ENCODE measurements around the gene SGCA.

The SGCA gene

GRCh38 chr17:50149417-50150353 is 16.1 kb upstream of the SGCA start:
- DNase-seq, result peak; percentile 40 to 56

- DNase-seq, result no peak
Observed at GRCh38 chr17:50150354-50151040, 15.3 kb upstream of the SGCA start, which contains the start of gene PPP1R9B. TSS of gene PPP1R9B (minus strand) at chr17:50150677. CDS start at chr17:50150513, 164 bp downstream.

- DNase-seq, result peak; percentile 82 to 89
Observed at GRCh38 chr17:50151041-50151936, 14.5 kb upstream of the SGCA start.

- peak; percentile 65 to 72 for DNase-seq
Observed at GRCh38 chr17:50151937-50152547, 13.8 kb upstream of the SGCA start.

GRCh38 chr17:50152736-50153135 is 13.1 kb upstream of the SGCA start:
- no peak for DNase-seq

GRCh38 chr17:50153650-50154575 is 11.9 kb upstream of the SGCA start:
- no peak for DNase-seq

GRCh38 chr17:50154604-50155003 is 11.2 kb upstream of the SGCA start:
- DNase-seq, result no peak

GRCh38 chr17:50155115-50155819 is 10.5 kb upstream of the SGCA start:
- peak in 1 of 2 donors; percentile 19 for DNase-seq

GRCh38 chr17:50157891-50158290 is 7.9 kb upstream of the SGCA start:
- no peak for DNase-seq

GRCh38 chr17:50161023-50161910 is 4.5 kb upstream of the SGCA start:
- DNase-seq, result peak; percentile 81 to 93

GRCh38 chr17:50161911-50162288 is 3.9 kb upstream of the SGCA start:
- DNase-seq, result no peak

GRCh38 chr17:50162466-50163254 is 3.1 kb upstream of the SGCA start:
- DNase-seq, result no peak

GRCh38 chr17:50163843-50164696 is 1.7 kb upstream of the SGCA start:
- peak; percentile 71 to 92 for DNase-seq

GRCh38 chr17:50164697-50164988 is 1.2 kb upstream of the SGCA start:
- DNase-seq, result no peak

- no peak for DNase-seq
Observed at GRCh38 chr17:50165066-50165465, 739 bp upstream of the SGCA start.

GRCh38 chr17:50165466-50165865 is 339 bp upstream of the SGCA start:
- DNase-seq, result no peak

GRCh38 chr17:50166518-50167181 is 845 bp downstream of the SGCA start:
- DNase-seq, result no peak
